ENCODE data around the gene LRRTM2. TPM values are rescaled to one million over a fixed set of nuclear protein-coding genes. Genes with fewer than 3 reads are reported as not detected.
"Not testable (repeated sequence)": the region's sequence is repeated elsewhere in the genome, so short reads cannot be mapped to it uniquely, and the experiment has no call there.

LRRTM2 gene
- total RNA-seq, 1 donor from 2014 or later: not detected

DNA sequence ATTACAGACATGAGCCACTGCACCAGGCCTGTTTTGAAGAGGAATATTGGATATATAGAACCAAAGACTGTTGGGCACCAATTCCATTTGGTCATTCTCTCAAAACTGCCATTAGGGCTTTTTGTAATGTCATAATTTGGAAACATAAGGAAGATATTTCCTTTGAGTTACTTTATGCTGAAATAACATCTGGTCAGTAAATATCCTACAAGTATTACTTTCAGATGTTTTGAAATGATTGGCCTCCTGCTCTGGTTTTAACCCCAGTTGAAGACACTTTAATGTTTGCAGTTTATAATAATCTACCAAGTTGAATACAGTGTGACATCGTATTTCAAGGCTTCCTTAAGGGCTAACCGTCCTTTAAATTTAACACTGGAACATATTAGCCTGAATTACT lies 33.6 kb downstream of the LRRTM2 start:
- Histone ChIP-seq H3K27me3 (no peaks in the 10 kb centered on the region), H3K4me3 (no peak overlapping the region), H3F3A (ENCODE audit: low read depth) (no peaks in the 10 kb centered on the region), H3K27ac (no peak overlapping the region), H3K9ac (no peak overlapping the region), H3K9me3 (ENCODE audit: low read depth) (no peaks in the 10 kb centered on the region), H3K4me1 (peaks cover 18% of the 10 kb centered on the region), H3K36me3 (no peaks in the 10 kb centered on the region), H2AFZ (replicated peaks) (no peak overlapping the region), H4K20me1 (ENCODE audit: low read depth) (peaks cover 36% of the 10 kb centered on the region), H3K4me2 (no peak overlapping the region), H3K79me2 (ENCODE audit: low read depth) (peaks cover 94% of the 10 kb centered on the region)
- no peaks in the 10 kb centered on the region for H3K27me3 Mint-ChIP-seq (ENCODE audit: insufficient read depth, low read depth)
- no peak for DNase-seq (ENCODE audit: low spot score)
- H3K36me3 Mint-ChIP-seq: peaks cover 10% of the 10 kb centered on the region
- no peak overlapping the region for H3K27ac Mint-ChIP-seq
- TF ChIP-seq EZH2phosphoT487 (IDR thresholded peaks at IDR 0.05) (no peak), EZH2 (IDR thresholded peaks at IDR 0.05) (no peak)
- TF ChIP-seq, protein P1, sequence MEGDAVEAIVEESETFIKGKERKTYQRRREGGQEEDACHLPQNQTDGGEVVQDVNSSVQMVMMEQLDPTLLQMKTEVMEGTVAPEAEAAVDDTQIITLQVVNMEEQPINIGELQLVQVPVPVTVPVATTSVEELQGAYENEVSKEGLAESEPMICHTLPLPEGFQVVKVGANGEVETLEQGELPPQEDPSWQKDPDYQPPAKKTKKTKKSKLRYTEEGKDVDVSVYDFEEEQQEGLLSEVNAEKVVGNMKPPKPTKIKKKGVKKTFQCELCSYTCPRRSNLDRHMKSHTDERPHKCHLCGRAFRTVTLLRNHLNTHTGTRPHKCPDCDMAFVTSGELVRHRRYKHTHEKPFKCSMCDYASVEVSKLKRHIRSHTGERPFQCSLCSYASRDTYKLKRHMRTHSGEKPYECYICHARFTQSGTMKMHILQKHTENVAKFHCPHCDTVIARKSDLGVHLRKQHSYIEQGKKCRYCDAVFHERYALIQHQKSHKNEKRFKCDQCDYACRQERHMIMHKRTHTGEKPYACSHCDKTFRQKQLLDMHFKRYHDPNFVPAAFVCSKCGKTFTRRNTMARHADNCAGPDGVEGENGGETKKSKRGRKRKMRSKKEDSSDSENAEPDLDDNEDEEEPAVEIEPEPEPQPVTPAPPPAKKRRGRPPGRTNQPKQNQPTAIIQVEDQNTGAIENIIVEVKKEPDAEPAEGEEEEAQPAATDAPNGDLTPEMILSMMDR (IDR thresholded peaks at IDR 0.05): no peak
- H3K4me1 Mint-ChIP-seq: peaks cover 8% of the 10 kb centered on the region
- H3K4me3 Mint-ChIP-seq: no peak overlapping the region
- no peaks in the 10 kb centered on the region for H3K9me3 Mint-ChIP-seq

DNA sequence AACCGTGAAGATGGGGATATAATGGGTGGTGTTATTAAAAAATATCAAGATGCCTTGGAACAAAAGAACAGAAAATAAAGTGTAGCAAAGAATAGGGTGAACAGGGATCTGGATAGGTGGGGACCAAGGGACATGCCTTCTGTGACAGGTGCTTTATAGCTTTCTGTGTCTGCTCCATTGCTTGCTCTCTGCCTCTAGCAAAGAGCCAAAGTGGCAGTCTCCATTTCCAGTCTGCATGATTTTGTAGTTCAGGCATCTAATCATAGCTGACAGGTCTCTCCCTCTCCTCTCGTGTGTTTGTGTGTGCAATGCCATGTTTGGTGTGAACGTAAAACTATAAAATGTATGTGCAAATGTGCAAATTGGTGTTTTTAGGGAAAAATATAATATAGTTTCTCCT lies 35.0 kb downstream of the LRRTM2 start:
- no peak for TF ChIP-seq EZH2phosphoT487 (IDR thresholded peaks at IDR 0.05)
- TF ChIP-seq, protein P1 (IDR thresholded peaks at IDR 0.05): no peak
- TF ChIP-seq EZH2 (IDR thresholded peaks at IDR 0.05): no peak
- no peak overlapping the region for H3K4me2 ChIP-seq
- H3K4me1 Mint-ChIP-seq: peaks cover 8% of the 10 kb centered on the region
- peaks cover 95% of the 10 kb centered on the region for H3K79me2 ChIP-seq (ENCODE audit: low read depth)
- H3K27ac Mint-ChIP-seq: no peak overlapping the region
- H2AFZ ChIP-seq (replicated peaks): no peak overlapping the region
- no peaks in the 10 kb centered on the region for H3K27me3 Mint-ChIP-seq (ENCODE audit: insufficient read depth, low read depth)
- no peak overlapping the region for H3K27ac ChIP-seq
- H4K20me1 ChIP-seq (ENCODE audit: low read depth): peaks cover 38% of the 10 kb centered on the region
- no peak overlapping the region for H3K4me3 ChIP-seq
- no peak overlapping the region for H3K9ac ChIP-seq
- no peak for DNase-seq (ENCODE audit: low spot score)
- no peaks in the 10 kb centered on the region for H3K9me3 Mint-ChIP-seq
- no peak overlapping the region for H3K4me3 Mint-ChIP-seq
- H3K9me3 ChIP-seq (ENCODE audit: low read depth): no peaks in the 10 kb centered on the region
- H3K4me1 ChIP-seq: peaks cover 18% of the 10 kb centered on the region
- no peaks in the 10 kb centered on the region for H3K36me3 ChIP-seq
- no peaks in the 10 kb centered on the region for H3K27me3 ChIP-seq
- no peaks in the 10 kb centered on the region for H3F3A ChIP-seq (ENCODE audit: low read depth)
- H3K36me3 Mint-ChIP-seq: peaks cover 12% of the 10 kb centered on the region

DNA sequence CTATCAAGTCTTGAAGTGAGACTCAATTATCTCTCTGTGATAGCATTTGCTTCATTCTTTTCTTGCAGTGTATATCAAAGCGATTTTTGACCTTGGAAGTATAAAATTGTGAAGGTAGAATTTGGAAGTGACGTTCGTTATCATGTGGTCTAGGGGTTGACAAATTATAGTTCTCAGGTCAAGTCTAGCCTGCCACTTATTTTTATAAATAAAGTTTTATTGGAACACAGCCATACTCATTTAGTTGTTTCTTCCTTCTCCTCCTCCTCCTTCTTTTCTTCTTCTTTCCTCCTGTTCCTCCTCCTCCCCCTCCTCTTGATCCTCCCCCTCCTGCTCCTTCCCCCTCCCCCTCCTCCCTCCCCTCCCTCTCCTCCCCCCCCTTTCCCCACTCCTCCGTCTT lies 38.0 kb downstream of the LRRTM2 start:
- H3K79me2 ChIP-seq (ENCODE audit: low read depth): peaks cover 95% of the 10 kb centered on the region
- Mint-ChIP-seq H3K9me3 (no peaks in the 10 kb centered on the region), H3K36me3 (peaks cover 18% of the 10 kb centered on the region)

DNA sequence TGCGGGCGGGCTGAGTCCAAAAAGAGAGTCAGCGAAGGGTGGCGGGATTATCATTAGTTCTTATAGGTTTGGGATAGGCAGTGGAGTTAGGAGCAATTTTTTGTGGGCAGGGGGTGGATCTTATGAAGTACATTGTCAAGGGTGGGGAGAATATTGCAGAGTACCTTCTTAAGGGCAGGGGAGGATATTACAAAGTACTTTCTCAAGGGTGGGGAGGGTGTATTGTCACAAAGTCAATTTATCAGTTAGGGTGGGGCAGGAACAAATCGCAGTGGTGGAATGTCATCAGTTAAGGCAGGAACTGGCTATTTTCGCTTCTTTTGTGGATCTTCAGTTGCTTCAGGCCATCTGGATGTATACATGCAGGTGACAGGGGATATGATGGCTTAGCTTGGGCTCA lies 40.3 kb downstream of the LRRTM2 start:
- not testable (repeated sequence) for H2AFZ ChIP-seq (replicated peaks); H3K27ac Mint-ChIP-seq; H3K4me3 Mint-ChIP-seq; H3F3A ChIP-seq (ENCODE audit: low read depth); H3K27ac ChIP-seq; H3K4me2 ChIP-seq; H3K4me3 ChIP-seq; H3K4me1 ChIP-seq; H3K27me3 ChIP-seq; H3K9me3 Mint-ChIP-seq; H3K9ac ChIP-seq; H3K9me3 ChIP-seq (ENCODE audit: low read depth); H3K36me3 ChIP-seq; DNase-seq (ENCODE audit: low spot score); H3K27me3 Mint-ChIP-seq (ENCODE audit: insufficient read depth, low read depth)
- peaks cover 21% of the 10 kb centered on the region for H3K36me3 Mint-ChIP-seq
- H3K4me1 Mint-ChIP-seq: peaks cover 29% of the 10 kb centered on the region
- Histone ChIP-seq H4K20me1 (ENCODE audit: low read depth) (peaks cover 58% of the 10 kb centered on the region), H3K79me2 (ENCODE audit: low read depth) (peaks cover 88% of the 10 kb centered on the region)

More for the DNA sequence above, 38.0 kb downstream of the LRRTM2 start:
- Histone ChIP-seq H3K27ac (no peak overlapping the region), H3K9me3 (ENCODE audit: low read depth) (no peaks in the 10 kb centered on the region), H3K4me2 (no peak overlapping the region), H3K27me3 (no peaks in the 10 kb centered on the region), H3K4me3 (no peak overlapping the region), H2AFZ (replicated peaks) (no peak overlapping the region), H4K20me1 (ENCODE audit: low read depth) (peaks cover 50% of the 10 kb centered on the region), H3K9ac (no peak overlapping the region), H3F3A (ENCODE audit: low read depth) (no peaks in the 10 kb centered on the region), H3K36me3 (no peaks in the 10 kb centered on the region), H3K4me1 (peaks cover 8% of the 10 kb centered on the region)
- H3K4me3 Mint-ChIP-seq: no peak overlapping the region
- H3K27ac Mint-ChIP-seq: no peak overlapping the region
- H3K4me1 Mint-ChIP-seq: peaks cover 24% of the 10 kb centered on the region
- no peak for DNase-seq (ENCODE audit: low spot score)
- no peaks in the 10 kb centered on the region for H3K27me3 Mint-ChIP-seq (ENCODE audit: insufficient read depth, low read depth)
- TF ChIP-seq, protein P1 (IDR thresholded peaks at IDR 0.05): no peak
- TF ChIP-seq EZH2phosphoT487 (IDR thresholded peaks at IDR 0.05): no peak
- TF ChIP-seq EZH2 (IDR thresholded peaks at IDR 0.05): no peak

Data from neural progenitor cell (in vitro differentiated cells).